HepG2 (cell line): ENCODE measurements around the gene COL8A1. TPM values are rescaled to one million over a fixed set of nuclear protein-coding genes. Genes with fewer than 3 reads are reported as not detected.

ENCODE experiments used
- polyA plus RNA-seq, 8 experiments: library from polyadenylated mRNA; depleted of rRNA in 3 of 8; stranded (reverse) in 7 of 8; unstranded in 1 of 8; fragments of >200 nt; fragmentation: Illumina TruSeq in 4 of 8; extraction: Trizol in 4 of 8; gene quantifications; 2 replicates each; pipeline versions ENCODE4 v1.2.1 to v1.2.3, GENCODE V29; 2011 to 2016; ENCODE audit warnings: low read depth in 4 of 8, missing spikeins in 1 of 8, mixed read lengths in 1 of 8; ENCODE audit not compliant: insufficient read depth in 1 of 8
- total RNA-seq, 5 experiments: library from RNA; depleted of rRNA; stranded (reverse); fragments of >200 nt; fragmentation: Illumina TruSeq; extraction: Trizol; gene quantifications; 2 replicates each; pipeline ENCODE4 v1.2.3, GENCODE V29; 2016; ENCODE audit warnings: low read depth in 1 of 5

Gene COL8A1
- total and polyA plus RNA-seq, 2 of the 13 experiments (the other 11 are each of a cell fraction or from before 2014, with no cell fraction given) = not detected

Other genes starting within 250 kb of the COL8A1 start
- gene CMSS1, start 179.3 kb downstream of the COL8A1 start, total RNA-seq (2016; rRNA removed; fragmentation: Illumina TruSeq; extraction: Trizol) = 48.7 and 84.6 TPM in 2 replicates
- 4.2 and 6.4 TPM in 2 replicates for gene CMSS1, start 179.3 kb downstream of the COL8A1 start, polyA plus RNA-seq (2011; rRNA removed)